Neuronal stem cell (in vitro differentiated cells): Measurements from ENCODE around the gene CYP2D6.

Experiments used
- DNase-seq: peaks from one replicate; pipeline ENCODE4 v3.0.0-alpha.2; 2013; ENCODE audit warnings: low spot score
- H2AFZ ChIP-seq: one replicate; pipeline ENCODE4 v1.6.1; 2013; ENCODE audit warnings: mild to moderate bottlenecking, low read length, inconsistent platforms
- H2AK5ac ChIP-seq: 2 replicates; pipeline ENCODE4 v1.6.1; 2013; ENCODE audit warnings: low read depth, mild to moderate bottlenecking, inconsistent platforms, low read length, moderate library complexity, mixed read lengths
- H2BK120ac ChIP-seq: 2 replicates; pipeline ENCODE4 v1.6.1; 2013; ENCODE audit warnings: low read depth, mild to moderate bottlenecking, inconsistent platforms, low read length, moderate library complexity, mixed read lengths
- H2BK12ac ChIP-seq: one replicate; pipeline ENCODE4 v1.6.1; 2013; ENCODE audit warnings: low read length, inconsistent platforms
- H2BK15ac ChIP-seq: 2 replicates; pipeline ENCODE4 v1.6.1; 2013; ENCODE audit warnings: mild to moderate bottlenecking, low read length, inconsistent platforms, mixed read lengths
- H2BK5ac ChIP-seq: one replicate; pipeline ENCODE4 v1.6.1; 2013; ENCODE audit warnings: inconsistent platforms, mild to moderate bottlenecking, low read length, moderate library complexity
- H3K14ac ChIP-seq: one replicate; pipeline ENCODE4 v1.6.1; 2013; ENCODE audit warnings: low read length, inconsistent platforms
- H3K18ac ChIP-seq: 2 replicates; pipeline ENCODE4 v1.6.1; 2013; ENCODE audit warnings: low read length, inconsistent platforms
- H3K23ac ChIP-seq: 2 replicates; pipeline ENCODE4 v1.6.1; 2013; ENCODE audit warnings: low read depth, mild to moderate bottlenecking, mixed read lengths, low read length, inconsistent platforms; ENCODE audit not compliant: poor library complexity
- H3K27ac ChIP-seq: replicated peaks from 3 replicates; pipeline ENCODE4 v1.5.1; 2013; ENCODE audit warnings: low read length, inconsistent platforms
- H3K27me3 ChIP-seq, 3 experiments: 2 replicates each; pipeline ENCODE4 v1.6.1; 2013; ENCODE audit warnings: low read length in 3 of 3, mild to moderate bottlenecking in 2 of 3, inconsistent platforms in 1 of 3, low read depth in 1 of 3, mixed read lengths in 1 of 3, moderate library complexity in 1 of 3; ENCODE audit not compliant: control insufficient read depth in 3 of 3, insufficient read depth in 3 of 3
- H3K36me3 ChIP-seq, 2 donors: replicated peaks in 1 of 2; 2 replicates each; pipeline ENCODE4 v1.6.1; 2013; ENCODE audit warnings: low read length in 2 of 2; ENCODE audit not compliant: control insufficient read depth in 2 of 2, insufficient read depth in 2 of 2
- H3K4ac ChIP-seq: 2 replicates; pipeline ENCODE4 v1.6.1; 2013; ENCODE audit warnings: inconsistent platforms, mild to moderate bottlenecking, low read length, moderate library complexity
- H3K4me1 ChIP-seq, 2 donors: 1 replicate in 1 of 2; 2 replicates in 1 of 2; pipeline ENCODE4 v1.6.1; 2013; ENCODE audit warnings: low read length in 2 of 2, low read depth in 1 of 2; ENCODE audit not compliant: control insufficient read depth in 2 of 2, insufficient read depth in 1 of 2
- H3K4me2 ChIP-seq: one replicate; pipeline ENCODE4 v1.6.1; 2013; ENCODE audit warnings: mild to moderate bottlenecking, low read length, inconsistent platforms; ENCODE audit not compliant: insufficient read depth, poor library complexity, severe bottlenecking
- H3K4me3 ChIP-seq, 2 donors: 2 replicates each; pipeline ENCODE4 v1.5.1; 2013; ENCODE audit warnings: low read length in 2 of 2, mild to moderate bottlenecking in 2 of 2, inconsistent platforms in 1 of 2, moderate library complexity in 1 of 2
- H3K79me1 ChIP-seq: one replicate; pipeline ENCODE4 v1.6.1; 2013; ENCODE audit warnings: low read depth, mild to moderate bottlenecking, inconsistent platforms, low read length, moderate library complexity
- H3K9ac ChIP-seq: one replicate; pipeline ENCODE4 v1.6.1; 2013; ENCODE audit warnings: mild to moderate bottlenecking, low read depth, low read length, inconsistent platforms; ENCODE audit not compliant: poor library complexity
- H3K9me3 ChIP-seq, 2 donors: replicated peaks in 1 of 2; 2 replicates each; pipeline versions ENCODE3 to v1.6.1; 2013; ENCODE audit warnings: low read length in 2 of 2, mild to moderate bottlenecking in 2 of 2, inconsistent platforms in 1 of 2, low read depth in 1 of 2, mixed read lengths in 1 of 2, moderate library complexity in 1 of 2; ENCODE audit not compliant: control insufficient read depth in 2 of 2, insufficient read depth in 1 of 2
- H4K8ac ChIP-seq: one replicate; pipeline ENCODE4 v1.6.1; 2013; ENCODE audit warnings: low read depth, mild to moderate bottlenecking, inconsistent platforms, low read length, moderate library complexity
- H4K91ac ChIP-seq: one replicate; pipeline ENCODE4 v1.6.1; 2013; ENCODE audit warnings: low read length, low read depth, mild to moderate bottlenecking, inconsistent platforms; ENCODE audit not compliant: poor library complexity
- WGBS, 2 donors: extraction: QIAGEN DNeasy Blood & Tissue Kit; methylation state at CpG; one replicate each; pipeline ENCODE4 v1.1.7; 2013; ENCODE audit warnings: missing lambda C conversion rate in 2 of 2, mixed read lengths in 1 of 2; ENCODE audit not compliant: insufficient read length in 2 of 2, insufficient replicate concordance in 1 of 2; ENCODE audit errors: extremely low coverage in 2 of 2; 5-methylcytosine and 5-hydroxymethylcytosine counted together

CYP2D6 gene

DNA sequence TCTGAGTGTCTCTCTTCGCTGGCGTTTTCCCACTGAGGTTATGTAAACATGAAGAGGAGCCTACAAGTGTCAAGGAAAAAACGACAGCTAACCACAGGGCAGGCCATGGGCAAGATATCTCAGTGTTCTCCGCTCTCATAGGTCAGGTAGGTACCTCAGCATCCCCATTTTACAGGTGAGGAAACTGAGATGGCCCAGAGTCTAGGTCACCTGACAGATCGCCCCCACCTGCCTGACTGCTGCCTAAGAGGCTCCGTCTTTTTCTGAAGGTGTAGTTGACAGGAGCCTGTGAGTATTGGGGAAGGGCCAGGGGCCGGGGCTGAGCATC is 39.2 kb downstream of the CYP2D6 start:
- Histone ChIP-seq H4K91ac (no peak overlapping the region), H2BK12ac (no peak overlapping the region), H3K18ac (no peak overlapping the region), H2BK15ac (no peak overlapping the region), H3K14ac (no peak overlapping the region), H3K27ac (no peak overlapping the region), H2BK120ac (no peak overlapping the region), H3K4ac (no peak overlapping the region), H3K4me3 (peak overlapping the region; percentile 74 to 87), H3K9ac (peak overlapping the region; percentile 73), H4K8ac (no peak overlapping the region), H2AK5ac (no peak overlapping the region), H3K27me3 (peaks cover 0 to 2% (median 0%) of the 10 kb centered on the region in 3 experiments), H3K36me3 (peaks cover 7 to 24% of the 10 kb centered on the region in 2 donors), H3K9me3 (peaks cover 3 to 14% of the 10 kb centered on the region in 2 donors), H3K4me1 (peaks cover 3 to 4% of the 10 kb centered on the region in 2 donors), H2AFZ (peak overlapping the region; percentile 96), H2BK5ac (no peak overlapping the region), H3K79me1 (peaks cover 2% of the 10 kb centered on the region), H3K23ac (no peak overlapping the region), H3K4me2 (peak overlapping the region; percentile 98)
- DNase-seq, result no peak
- no CpG with 5 or more reads among the region's 7 CpGs for WGBS, 2 donors

DNA sequence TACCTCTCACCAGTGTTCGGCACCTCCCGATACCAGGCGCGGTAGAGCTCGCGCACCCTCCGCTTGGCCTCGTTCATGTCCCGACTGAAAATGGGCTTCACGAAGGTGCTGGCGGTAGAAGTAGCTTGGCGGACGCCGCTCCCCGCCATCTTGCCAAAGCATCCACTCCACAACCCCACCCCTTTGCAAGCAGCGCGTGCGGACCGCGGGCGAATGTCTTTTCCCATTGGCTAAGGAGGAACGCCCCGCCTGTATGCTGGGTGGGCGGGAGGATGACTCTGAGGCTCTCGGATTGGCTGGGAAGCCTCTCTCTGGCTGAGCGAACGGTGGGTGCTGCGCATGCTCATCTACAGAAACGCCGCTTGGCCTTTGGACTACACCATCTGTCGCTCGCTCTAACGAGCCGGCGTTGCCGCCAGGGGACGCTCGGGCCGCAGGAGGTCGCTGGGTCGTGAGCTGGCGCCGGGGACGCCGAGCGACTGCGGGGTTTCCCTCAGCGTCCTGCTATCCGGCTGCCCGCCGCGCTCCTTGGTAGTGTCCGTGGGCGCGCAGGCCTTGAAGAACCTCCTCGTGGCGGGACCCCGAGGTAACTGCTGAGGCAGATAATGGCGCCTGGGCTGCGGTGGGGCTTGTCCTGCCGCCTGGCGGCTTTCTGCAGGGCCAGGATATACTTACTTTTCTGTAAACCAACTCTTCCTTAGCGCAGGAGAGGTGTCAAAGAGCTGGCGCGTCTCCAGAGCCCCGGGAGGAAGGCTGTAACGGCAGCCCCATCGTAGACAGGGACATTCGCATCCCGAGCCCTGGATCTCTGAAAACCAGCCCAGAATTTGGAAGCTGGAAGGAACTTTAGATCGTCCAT is 39.8 kb downstream of the CYP2D6 start, which contains the start of gene NDUFA6:
Gene NDUFA6 (minus strand): TSS at position 177 of the 859 bp plus-strand sequence. CDS start 28 bp downstream, at position 149.
- Histone ChIP-seq H3K4me1 (peaks cover 3 to 4% of the 10 kb centered on the region in 2 donors), H4K8ac (no peak within 1 kb of the TSS), H2BK120ac (peak within 1 kb of the TSS; percentile 44), H3K9ac (peak within 1 kb of the TSS; percentile 98), H3K79me1 (no peaks in the 10 kb centered on the region), H4K91ac (no peak within 1 kb of the TSS), H3K4ac (no peak within 1 kb of the TSS), H3K4me2 (peak within 1 kb of the TSS; percentile 98), H3K4me3 (peak within 1 kb of the TSS; percentile 87 to 97), H3K36me3 (peaks cover 11 to 30% of the 10 kb centered on the region in 2 donors), H3K9me3 (peaks cover 2 to 14% of the 10 kb centered on the region in 2 donors), H2AK5ac (peak within 1 kb of the TSS; percentile 77), H2BK15ac (no peak within 1 kb of the TSS), H3K18ac (peak within 1 kb of the TSS; percentile 97), H3K27ac (peak within 1 kb of the TSS; percentile 77), H3K14ac (peak within 1 kb of the TSS; percentile 85), H3K27me3 (peaks cover 0 to 2% (median 0%) of the 10 kb centered on the region in 3 experiments), H2BK5ac (peak within 1 kb of the TSS; percentile 85), H2AFZ (peak within 1 kb of the TSS; percentile 96), H3K23ac (peak within 1 kb of the TSS; percentile 87), H2BK12ac (no peak within 1 kb of the TSS)
- peak; percentile 98 for DNase-seq
- no CpG with 5 or more reads among the region's 71 CpGs for WGBS, 2 donors

GRCh38 chr22:42086051-42086450 is 44.6 kb downstream of the CYP2D6 start:
- Histone ChIP-seq H3K9me3 (peaks cover 2 to 14% of the 10 kb centered on the region in 2 donors), H3K4ac (no peak overlapping the region), H3K18ac (no peak overlapping the region), H2BK5ac (no peak overlapping the region), H4K8ac (no peak overlapping the region), H3K79me1 (no peaks in the 10 kb centered on the region), H3K36me3 (peaks cover 20 to 70% of the 10 kb centered on the region in 2 donors), H3K9ac (no peak overlapping the region), H3K4me1 (peaks cover 0 to 1% of the 10 kb centered on the region in 2 donors), H2BK15ac (no peak overlapping the region), H2AK5ac (no peak overlapping the region), H3K14ac (no peak overlapping the region), H3K23ac (no peak overlapping the region), H3K4me3 (no peak overlapping the region), H2AFZ (no peak overlapping the region), H3K4me2 (no peak overlapping the region), H4K91ac (no peak overlapping the region), H2BK120ac (no peak overlapping the region), H2BK12ac (no peak overlapping the region), H3K27me3 (no peaks in the 10 kb centered on the region), H3K27ac (no peak overlapping the region)
- no peak for DNase-seq
- WGBS, 2 donors, result no CpG with 5 or more reads among the region's 6 CpGs

DNA sequence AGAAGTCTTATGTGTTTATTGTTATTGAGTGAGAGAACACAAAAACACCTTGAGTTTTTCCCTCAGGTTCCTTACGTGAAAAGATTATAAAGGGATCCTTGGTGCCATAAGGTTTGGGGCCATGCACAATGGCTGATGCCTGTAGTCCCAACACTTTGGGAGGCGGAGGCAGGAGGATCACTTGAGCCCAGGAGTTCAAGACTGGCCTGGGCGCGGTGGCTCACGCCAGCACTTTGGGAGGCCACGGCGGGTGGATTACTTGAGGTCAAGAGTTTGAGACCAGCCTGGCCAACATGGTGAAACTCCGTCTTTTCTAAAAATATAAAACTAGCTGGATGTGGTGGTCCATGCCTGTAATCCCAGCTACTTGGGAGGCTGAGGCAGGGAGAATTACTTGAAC is 45.7 kb downstream of the CYP2D6 start:
- H3K9me3 ChIP-seq, result peaks cover 2 to 14% of the 10 kb centered on the region in 2 donors

More for the DNA sequence above, 45.7 kb downstream of the CYP2D6 start:
- no peak overlapping the region for H3K4ac ChIP-seq
- H2BK120ac ChIP-seq, result no peak overlapping the region
- H3K9ac ChIP-seq, result no peak overlapping the region
- no peak overlapping the region for H2BK15ac ChIP-seq
- peaks cover 1 to 6% of the 10 kb centered on the region in 2 donors for H3K4me1 ChIP-seq
- no peaks in the 10 kb centered on the region for H3K79me1 ChIP-seq
- H3K18ac ChIP-seq, result no peak overlapping the region
- H4K8ac ChIP-seq, result no peak overlapping the region
- no peak overlapping the region for H2AK5ac ChIP-seq
- no peak overlapping the region for H3K4me2 ChIP-seq
- H4K91ac ChIP-seq, result no peak overlapping the region
- no peak overlapping the region for H3K27ac ChIP-seq
- WGBS, 2 donors, result no CpG with 5 or more reads among the region's 8 CpGs
- H2BK5ac ChIP-seq, result no peak overlapping the region
- H3K36me3 ChIP-seq, result peaks cover 20 to 70% of the 10 kb centered on the region in 2 donors
- DNase-seq, result no peak
- H2BK12ac ChIP-seq, result no peak overlapping the region
- no peak overlapping the region for H3K23ac ChIP-seq
- H3K27me3 ChIP-seq, result no peaks in the 10 kb centered on the region
- no peak overlapping the region for H2AFZ ChIP-seq
- H3K14ac ChIP-seq, result no peak overlapping the region
- no peak overlapping the region for H3K4me3 ChIP-seq
